GM12872 (cell line): ENCODE results near the gene IFNA14.
"Not testable (repeated sequence)": the region's sequence is repeated elsewhere in the genome, so short reads cannot be mapped to it uniquely, and the experiment has no call there.

Source experiments
- TF ChIP-seq, protein P1 (sequence below): IDR thresholded peaks from 3 replicates; pipeline ENCODE4 v1.5.1; 2011; ENCODE audit warnings: low read depth, mild to moderate bottlenecking, low read length, moderate library complexity; ENCODE audit not compliant: insufficient read depth

Gene IFNA14

DNA sequence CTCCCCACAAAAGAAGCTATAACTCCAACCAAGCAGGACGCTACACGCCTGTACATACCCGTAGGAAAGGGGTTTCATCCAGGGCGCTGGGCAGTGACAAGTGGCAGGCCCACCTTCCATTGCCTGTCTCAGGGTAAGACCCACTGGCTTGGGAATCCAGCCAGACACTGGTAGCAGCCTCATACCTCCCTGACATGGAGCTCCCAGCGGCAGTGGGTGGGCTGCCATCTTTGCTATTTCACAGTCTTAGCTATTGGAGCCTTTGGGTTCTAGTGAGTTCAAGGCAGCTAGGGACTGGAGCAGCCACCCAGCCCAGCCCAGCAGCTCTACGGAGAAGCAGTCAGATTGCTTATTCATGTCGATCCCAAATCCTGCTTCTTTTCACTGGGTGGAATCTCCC is 29.5 kb downstream of the IFNA14 start:
- TF ChIP-seq, protein P1, sequence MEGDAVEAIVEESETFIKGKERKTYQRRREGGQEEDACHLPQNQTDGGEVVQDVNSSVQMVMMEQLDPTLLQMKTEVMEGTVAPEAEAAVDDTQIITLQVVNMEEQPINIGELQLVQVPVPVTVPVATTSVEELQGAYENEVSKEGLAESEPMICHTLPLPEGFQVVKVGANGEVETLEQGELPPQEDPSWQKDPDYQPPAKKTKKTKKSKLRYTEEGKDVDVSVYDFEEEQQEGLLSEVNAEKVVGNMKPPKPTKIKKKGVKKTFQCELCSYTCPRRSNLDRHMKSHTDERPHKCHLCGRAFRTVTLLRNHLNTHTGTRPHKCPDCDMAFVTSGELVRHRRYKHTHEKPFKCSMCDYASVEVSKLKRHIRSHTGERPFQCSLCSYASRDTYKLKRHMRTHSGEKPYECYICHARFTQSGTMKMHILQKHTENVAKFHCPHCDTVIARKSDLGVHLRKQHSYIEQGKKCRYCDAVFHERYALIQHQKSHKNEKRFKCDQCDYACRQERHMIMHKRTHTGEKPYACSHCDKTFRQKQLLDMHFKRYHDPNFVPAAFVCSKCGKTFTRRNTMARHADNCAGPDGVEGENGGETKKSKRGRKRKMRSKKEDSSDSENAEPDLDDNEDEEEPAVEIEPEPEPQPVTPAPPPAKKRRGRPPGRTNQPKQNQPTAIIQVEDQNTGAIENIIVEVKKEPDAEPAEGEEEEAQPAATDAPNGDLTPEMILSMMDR, result no peak

DNA sequence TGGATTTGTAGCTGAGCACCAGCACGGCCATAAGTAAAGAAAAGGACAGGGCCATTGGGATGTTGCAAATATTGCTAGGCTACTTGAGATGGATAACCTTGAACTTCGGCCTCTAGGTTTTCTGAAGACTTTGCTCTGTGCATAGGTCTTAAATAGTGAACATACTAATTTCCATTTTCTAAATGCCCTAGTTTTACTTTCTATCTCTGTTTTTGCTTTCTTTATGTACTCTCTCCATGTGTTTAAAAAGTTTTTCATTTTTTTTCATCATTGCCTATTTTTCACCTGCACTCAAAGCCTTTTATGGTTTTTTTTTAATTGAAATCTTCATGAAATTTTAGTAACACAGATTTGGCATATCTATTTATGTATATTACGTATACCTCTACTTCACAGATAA is 32.8 kb downstream of the IFNA14 start, which contains the start of gene IFNA10:
IFNA10 (minus strand) TSS at position 101 of the 400 bp plus-strand sequence; CDS start at position 55, 46 bp downstream.
- TF ChIP-seq, protein P1, result not testable (repeated sequence)

DNA sequence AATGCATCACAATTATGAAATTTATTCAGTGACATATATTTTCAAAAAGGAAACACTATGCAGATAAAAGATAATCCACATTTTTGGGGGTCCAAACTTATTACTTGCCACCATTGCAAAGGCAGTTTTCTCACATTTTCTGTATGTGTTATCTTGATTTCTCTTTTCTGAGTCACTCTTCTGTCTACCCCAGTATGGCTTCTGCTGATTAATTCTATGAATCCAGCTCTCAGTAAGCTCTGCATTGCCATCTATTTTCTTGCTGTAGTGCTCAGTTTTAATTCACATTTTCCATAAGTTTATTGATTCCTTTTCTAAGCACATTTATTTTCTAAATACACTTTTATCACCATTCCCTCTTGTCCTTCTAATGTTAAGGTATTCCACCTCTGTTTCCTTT is 34.6 kb downstream of the IFNA14 start:
- TF ChIP-seq, protein P1, result no peak

DNA sequence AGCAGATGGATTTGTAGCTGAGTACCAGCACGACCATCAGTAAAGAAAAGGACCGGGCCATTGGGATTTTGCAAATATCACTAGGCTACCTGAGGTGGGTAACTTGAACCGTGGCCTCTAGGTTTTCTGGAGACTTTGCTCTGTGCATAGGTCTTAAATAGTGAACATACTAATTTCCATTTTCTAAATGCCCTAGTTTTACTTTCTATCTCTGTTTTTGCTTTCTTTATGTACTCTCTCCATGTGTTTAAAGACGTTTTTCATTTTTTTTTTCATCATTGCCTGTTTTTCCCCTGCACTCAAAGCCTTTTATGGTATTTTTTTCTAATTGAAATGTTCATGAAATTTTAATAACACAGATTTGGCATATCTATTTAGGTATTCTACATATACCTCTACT is 37.7 kb downstream of the IFNA14 start, which contains the start of gene IFNA7:
IFNA7 (minus strand) TSS at position 101 of the 400 bp plus-strand sequence; CDS start at position 61, 40 bp downstream.
- TF ChIP-seq, protein P1, result not testable (repeated sequence)

DNA sequence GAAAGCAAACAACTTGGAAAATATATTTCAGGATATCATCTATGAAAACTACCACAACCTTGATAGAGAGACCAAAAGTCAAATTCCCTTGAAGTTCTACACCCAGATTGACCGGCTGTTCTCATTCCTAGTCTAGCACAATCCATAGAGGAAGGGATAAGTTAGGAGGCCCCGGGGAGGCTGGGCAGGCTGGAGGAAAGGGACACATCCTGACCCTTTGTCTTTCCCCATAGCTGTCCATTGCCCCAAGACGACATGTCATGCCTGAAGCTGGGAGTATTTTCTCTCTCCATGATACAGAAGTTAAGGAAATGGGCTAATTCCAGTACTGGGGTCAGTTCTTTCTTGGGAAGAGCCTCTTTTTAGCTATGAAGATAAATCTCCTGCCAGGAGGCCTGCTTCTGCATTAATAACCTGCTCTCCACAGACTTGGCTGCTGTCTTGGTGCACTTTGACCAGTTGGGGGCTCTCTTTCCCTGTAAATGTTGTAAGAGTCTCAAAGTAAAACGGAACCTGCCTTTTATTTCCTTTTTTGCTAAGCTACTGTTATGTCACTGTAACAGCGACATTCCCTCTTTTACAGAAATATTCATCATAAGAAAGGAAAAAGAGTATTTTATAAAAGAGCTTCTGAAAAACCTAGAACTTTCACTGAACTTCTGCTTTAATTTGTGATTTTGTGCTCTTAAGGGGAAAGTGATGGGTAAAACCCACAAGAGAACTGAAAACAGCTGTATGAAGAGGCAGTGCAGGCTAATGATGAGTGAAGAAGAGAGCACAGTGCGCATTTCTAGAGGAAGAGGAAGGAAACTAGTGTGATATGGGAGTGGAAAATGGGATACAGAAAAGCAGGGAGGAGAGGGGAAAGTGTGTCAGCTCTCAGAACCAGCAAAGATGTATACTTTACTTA is 44.7 kb downstream of the IFNA14 start:
- TF ChIP-seq, protein P1, result peak; percentile 68
